Psoas muscle (tissue), 8 donors: ENCODE results near the gene CSK. TPM values are rescaled to one million over a fixed set of nuclear protein-coding genes. Genes with fewer than 3 reads are reported as not detected.
A peak's percentile ranks its signal among the peaks of the same experiment; 100 is the strongest.

Experiments used
- ATAC-seq, 4 donors: fragments of 200-7000 bp; cut with Tn5 transposase; one replicate each; pipeline ENCODE4 v1.9.1; 2020; ENCODE audit warnings: moderate library complexity in 3 of 4, mild to moderate bottlenecking in 2 of 4
- DNase-seq, 2 donors: peaks; one replicate each; pipeline ENCODE4 v3.0.0-alpha.2; 2020
- H3K27ac ChIP-seq: fragments of 200-600 bp; one replicate; pipeline ENCODE4 v1.8.0; 2022
- H3K27me3 ChIP-seq, 3 donors: fragments of 200-600 bp in 1 of 3; one replicate each; pipeline versions ENCODE4 v1.6.1 to v1.8.0; 2013 to 2022; ENCODE audit warnings: low read length in 2 of 3, mild to moderate bottlenecking in 2 of 3, moderate library complexity in 1 of 3; ENCODE audit not compliant: insufficient read depth in 3 of 3
- H3K36me3 ChIP-seq, 2 donors: fragments of 200-600 bp in 1 of 2; one replicate each; pipeline versions ENCODE4 v1.6.1 to v1.8.0; 2013 to 2022; ENCODE audit warnings: low read depth in 1 of 2, mild to moderate bottlenecking in 1 of 2, moderate library complexity in 1 of 2; ENCODE audit not compliant: insufficient read depth in 1 of 2
- H3K4me1 ChIP-seq: fragments of 200-600 bp; one replicate; pipeline ENCODE4 v1.8.0; 2022
- H3K4me3 ChIP-seq: fragments of 200-600 bp; one replicate; pipeline ENCODE4 v1.8.0; 2022; ENCODE audit warnings: mild to moderate bottlenecking
- H3K9me3 ChIP-seq: fragments of 200-600 bp; one replicate; pipeline ENCODE4 v1.8.0; 2022
- WGBS, 3 donors: extraction: QIAGEN DNeasy Blood & Tissue Kit; methylation state at CpG; one replicate each; pipeline versions ENCODE4 v1.1.6 to v1.1.7; 2013; 5-methylcytosine and 5-hydroxymethylcytosine counted together
- intact Hi-C, 2 donors: fragments of 100-400 bp; cut with DNase I; formaldehyde crosslinking; loops; one replicate each; pipeline versions ENCODE4 v1.11.0 to v1.14.2; 2022
- polyA plus RNA-seq, 3 donors: library from polyadenylated mRNA; stranded (reverse); fragments of 200-250 nt; gene quantifications; one replicate each; pipeline ENCODE4 v1.2.3, GENCODE V29; 2013
- total RNA-seq, 4 donors: library from RNA; stranded (reverse); fragmentation: NEBNext Ultra II Directional in 2 of 4; extraction: Animal tissue kit (Norgen Biotek cat#: 25700) in 2 of 4; gene quantifications; one replicate each; pipeline versions ENCODE4 v1.2.1 to v1.2.4, GENCODE V29; 2021 to 2023
- TF ChIP-seq, protein P1 (sequence below): fragments of 200-600 bp; IDR thresholded peaks from one replicate; pipeline ENCODE4 v1.8.0; 2022; ENCODE audit warnings: antibody characterized with exemption
- donor health status: healthy with polysubstance abuse.
- donor health status: DM: no; HTN: no; CAD: no; lungs with moderate emphysema.
- donor health status: Bipolar disorder and iron deficiency.
- donor health status: healthy.
- donor health status: DM: yes; HTN: yes; CAD: no.
- donor health status: DM: no; HTN: no; CAD: no.
- donor health status: DM: no; HTN: no; CAD: no.
- donor health status: DM: yes; HTN: yes; CAD: no.

The CSK gene
- total and polyA plus RNA-seq, 7 donors: 12.2 to 29.6 (median 16.3) TPM

GRCh38 chr15:74828835-74829234, 47.0 kb downstream of the CSK start:
- Histone ChIP-seq H3K36me3 (no peaks in the 10 kb centered on the region), H3K4me3 (no peak overlapping the region), H3K4me1 (peaks cover 17% of the 10 kb centered on the region), H3K9me3 (no peaks in the 10 kb centered on the region), H3K27me3 (peaks cover 0 to 10% (median 1%) of the 10 kb centered on the region in 3 donors), H3K27ac (no peak overlapping the region)
- no peak for ATAC-seq
- intact Hi-C loops: no loop called here
- 58 to 70% (median 64%) methylated on average over 6 of the region's 6 CpGs for WGBS, 3 donors
- TF ChIP-seq, protein P1, sequence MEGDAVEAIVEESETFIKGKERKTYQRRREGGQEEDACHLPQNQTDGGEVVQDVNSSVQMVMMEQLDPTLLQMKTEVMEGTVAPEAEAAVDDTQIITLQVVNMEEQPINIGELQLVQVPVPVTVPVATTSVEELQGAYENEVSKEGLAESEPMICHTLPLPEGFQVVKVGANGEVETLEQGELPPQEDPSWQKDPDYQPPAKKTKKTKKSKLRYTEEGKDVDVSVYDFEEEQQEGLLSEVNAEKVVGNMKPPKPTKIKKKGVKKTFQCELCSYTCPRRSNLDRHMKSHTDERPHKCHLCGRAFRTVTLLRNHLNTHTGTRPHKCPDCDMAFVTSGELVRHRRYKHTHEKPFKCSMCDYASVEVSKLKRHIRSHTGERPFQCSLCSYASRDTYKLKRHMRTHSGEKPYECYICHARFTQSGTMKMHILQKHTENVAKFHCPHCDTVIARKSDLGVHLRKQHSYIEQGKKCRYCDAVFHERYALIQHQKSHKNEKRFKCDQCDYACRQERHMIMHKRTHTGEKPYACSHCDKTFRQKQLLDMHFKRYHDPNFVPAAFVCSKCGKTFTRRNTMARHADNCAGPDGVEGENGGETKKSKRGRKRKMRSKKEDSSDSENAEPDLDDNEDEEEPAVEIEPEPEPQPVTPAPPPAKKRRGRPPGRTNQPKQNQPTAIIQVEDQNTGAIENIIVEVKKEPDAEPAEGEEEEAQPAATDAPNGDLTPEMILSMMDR: no peak
- no peak for DNase-seq

GRCh38 chr15:74829486-74829885, 47.6 kb downstream of the CSK start:
- 66 to 75% (median 71%) methylated on average over 3 of the region's 3 CpGs for WGBS, 3 donors

GRCh38 chr15:74829991-74830390, 48.1 kb downstream of the CSK start:
- TF ChIP-seq, protein P1: no peak

More at GRCh38 chr15:74829486-74829885, 47.6 kb downstream of the CSK start:
- Histone ChIP-seq H3K4me3 (no peak overlapping the region), H3K27ac (no peak overlapping the region), H3K4me1 (peaks cover 17% of the 10 kb centered on the region), H3K36me3 (no peaks in the 10 kb centered on the region), H3K9me3 (no peaks in the 10 kb centered on the region), H3K27me3 (peaks cover 0 to 10% (median 1%) of the 10 kb centered on the region in 3 donors)
- DNase-seq (no peak), ATAC-seq (no peak)
- TF ChIP-seq, protein P1: no peak
- intact Hi-C loops: no loop called here

GRCh38 chr15:74830868-74831267, 49.0 kb downstream of the CSK start:
- H3K27ac ChIP-seq: peak overlapping the region; percentile 16
- H3K27me3 ChIP-seq: peaks cover 0 to 10% (median 1%) of the 10 kb centered on the region in 3 donors
- no peak overlapping the region for H3K4me3 ChIP-seq
- intact Hi-C loops: no loop called here
- no peaks in the 10 kb centered on the region for H3K9me3 ChIP-seq
- peaks cover 0 to 1% of the 10 kb centered on the region in 2 donors for H3K36me3 ChIP-seq
- peaks cover 17% of the 10 kb centered on the region for H3K4me1 ChIP-seq
- ATAC-seq (peak in 3 of 4 donors; percentile 37 to 57 (median 45)), DNase-seq (no peak)
- WGBS, 3 donors: 14 to 46% (median 29%) methylated on average over 5 of the region's 5 CpGs
- TF ChIP-seq, protein P1: no peak

More at GRCh38 chr15:74829991-74830390, 48.1 kb downstream of the CSK start:
- peaks cover 17% of the 10 kb centered on the region for H3K4me1 ChIP-seq
- DNase-seq (no peak), ATAC-seq (no peak)
- no peak overlapping the region for H3K4me3 ChIP-seq
- WGBS, 3 donors: 26 to 57% (median 39%) methylated on average over 4 to 6 of the region's 6 CpGs
- no peaks in the 10 kb centered on the region for H3K36me3 ChIP-seq
- intact Hi-C loops: no loop called here
- no peak overlapping the region for H3K27ac ChIP-seq
- peaks cover 0 to 10% (median 1%) of the 10 kb centered on the region in 3 donors for H3K27me3 ChIP-seq
- no peaks in the 10 kb centered on the region for H3K9me3 ChIP-seq
